GM12892 (cell line): ENCODE data around the gene RAB4B.
A peak's percentile ranks its signal among the peaks of the same experiment; 100 is the strongest.

Experiments
- POLR2A ChIP-seq: IDR thresholded peaks from 2 replicates; pipeline ENCODE4 v1.6.1; 2011; ENCODE audit warnings: low read depth, low read length, control low read depth
- POLR2AphosphoS5 ChIP-seq: IDR thresholded peaks from 2 replicates; pipeline ENCODE4 v1.6.1; 2011; ENCODE audit warnings: low read depth, low read length, control low read depth
- TAF1 ChIP-seq: IDR thresholded peaks from 2 replicates; pipeline ENCODE4 v1.6.1; 2011; ENCODE audit warnings: low read depth, mild to moderate bottlenecking, control low read depth, low read length, borderline replicate concordance

DNA sequence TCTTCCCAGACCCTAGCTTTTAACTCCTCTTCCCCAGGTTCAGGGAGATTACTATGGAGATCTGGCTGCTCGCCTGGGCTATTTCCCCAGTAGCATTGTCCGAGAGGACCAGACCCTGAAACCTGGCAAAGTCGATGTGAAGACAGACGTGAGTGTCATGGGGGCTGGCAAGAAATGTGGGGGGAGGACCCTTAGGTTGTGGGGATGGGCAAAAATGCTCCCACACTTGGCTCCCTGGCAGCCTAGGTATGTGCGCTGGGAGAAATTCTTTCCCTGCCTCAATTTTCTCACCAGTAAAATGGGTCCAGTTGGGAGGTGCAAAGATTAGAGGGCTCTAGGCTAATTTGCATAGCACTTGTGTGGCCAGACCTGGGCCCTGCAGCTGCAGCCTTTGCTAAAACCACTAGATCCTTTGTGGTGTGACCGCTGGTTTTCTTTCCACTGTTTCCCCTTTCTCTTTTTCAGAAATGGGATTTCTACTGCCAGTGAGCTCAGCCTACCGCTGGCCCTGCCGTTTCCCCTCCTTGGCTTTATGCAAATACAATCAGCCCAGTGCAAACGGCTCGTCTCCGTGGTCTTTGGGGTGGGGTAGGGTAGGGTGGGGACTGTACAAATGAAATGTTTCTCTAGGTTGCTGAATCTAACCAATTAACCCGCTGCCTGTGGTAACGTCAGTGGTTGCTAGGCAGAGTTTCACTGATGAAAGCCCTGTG is 959 bp upstream of the RAB4B start:
- TF ChIP-seq POLR2A, result no peak
- TF ChIP-seq POLR2AphosphoS5, result no peak
- TF ChIP-seq TAF1, result peak; percentile 14; the same call in 1 of the 2 replicates
